ENCODE measurements around the gene MFRP.

- TF ChIP-seq CTCF (IDR thresholded peaks at IDR 0.05 in 8 of 11, conservative IDR thresholded peaks at IDR 0.05 in 3 of 11): no peak
- no peak for TF ChIP-seq POLR2AphosphoS5 (IDR thresholded peaks at IDR 0.05)
- no peak for TF ChIP-seq POLR2A (IDR thresholded peaks at IDR 0.05)
Measured at GRCh38 chr11:119342362-119343130, 4.0 kb downstream of the MFRP start.
